Trophoblast cell (in vitro differentiated cells and primary cell): ENCODE data around the gene DDIT3.

Source experiments
- DNase-seq, 2 donors: peaks; one replicate each; pipeline ENCODE4 v3.0.0-alpha.2; 2016
- H2AFZ ChIP-seq: 2 replicates; pipeline ENCODE4 v1.6.1; 2013; ENCODE audit warnings: low read length, moderate library complexity, mild to moderate bottlenecking; ENCODE audit not compliant: insufficient read depth, poor library complexity
- H2AK5ac ChIP-seq: 2 replicates; pipeline ENCODE4 v1.6.1; 2013; ENCODE audit warnings: mild to moderate bottlenecking, low read length
- H2BK120ac ChIP-seq: 2 replicates; pipeline ENCODE4 v1.6.1; 2013; ENCODE audit warnings: low read length, mild to moderate bottlenecking, moderate library complexity; ENCODE audit not compliant: insufficient read depth, poor library complexity
- H2BK12ac ChIP-seq: 2 replicates; pipeline ENCODE4 v1.6.1; 2013; ENCODE audit warnings: mild to moderate bottlenecking, low read length, moderate library complexity
- H2BK5ac ChIP-seq: 2 replicates; pipeline ENCODE4 v1.6.1; 2013; ENCODE audit warnings: low read length, low read depth, moderate library complexity, mild to moderate bottlenecking; ENCODE audit not compliant: poor library complexity
- H3K14ac ChIP-seq: 2 replicates; pipeline ENCODE4 v1.6.1; 2013; ENCODE audit warnings: mild to moderate bottlenecking, low read length
- H3K18ac ChIP-seq: 2 replicates; pipeline ENCODE4 v1.6.1; 2013; ENCODE audit warnings: mild to moderate bottlenecking, low read length
- H3K23ac ChIP-seq: 2 replicates; pipeline ENCODE4 v1.6.1; 2013; ENCODE audit warnings: low read length
- H3K27ac ChIP-seq: 2 replicates; pipeline ENCODE4 v1.5.1; 2013; ENCODE audit warnings: low read depth, mild to moderate bottlenecking, inconsistent platforms, low read length, moderate library complexity
- H3K27me3 ChIP-seq: 2 replicates; pipeline ENCODE4 v1.6.1; 2013; ENCODE audit warnings: inconsistent platforms, mild to moderate bottlenecking, low read length, moderate library complexity; ENCODE audit not compliant: insufficient read depth
- H3K36me3 ChIP-seq, 2 experiments: 1 replicate in 1 of 2; 2 replicates in 1 of 2; pipeline ENCODE4 v1.6.1; 2013; ENCODE audit warnings: low read length in 2 of 2, mild to moderate bottlenecking in 2 of 2, moderate library complexity in 1 of 2; ENCODE audit not compliant: insufficient read depth in 2 of 2, control insufficient read depth in 1 of 2
- H3K4ac ChIP-seq: 2 replicates; pipeline ENCODE4 v1.6.1; 2013; ENCODE audit warnings: low read depth, mild to moderate bottlenecking, low read length, moderate library complexity
- H3K4me1 ChIP-seq, 2 experiments: 1 replicate in 1 of 2; 2 replicates in 1 of 2; pipeline ENCODE4 v1.6.1; 2013; ENCODE audit warnings: low read length in 2 of 2, mild to moderate bottlenecking in 2 of 2, moderate library complexity in 1 of 2; ENCODE audit not compliant: insufficient read depth in 2 of 2, control insufficient read depth in 1 of 2
- H3K4me2 ChIP-seq: 2 replicates; pipeline ENCODE4 v1.6.1; 2013; ENCODE audit warnings: inconsistent platforms, mild to moderate bottlenecking, low read length, moderate library complexity
- H3K4me3 ChIP-seq: 2 replicates; pipeline ENCODE4 v1.5.1; 2013; ENCODE audit warnings: mild to moderate bottlenecking, low read depth, low read length, inconsistent platforms
- H3K79me1 ChIP-seq: one replicate; pipeline ENCODE4 v1.6.1; 2013; ENCODE audit warnings: low read length
- H3K79me2 ChIP-seq: 2 replicates; pipeline ENCODE4 v1.6.1; 2013; ENCODE audit warnings: low read length, mild to moderate bottlenecking; ENCODE audit not compliant: control insufficient read depth, insufficient read depth, poor library complexity
- H3K9ac ChIP-seq: 2 replicates; pipeline ENCODE4 v1.6.1; 2013; ENCODE audit warnings: mild to moderate bottlenecking, low read length
- H3K9me3 ChIP-seq: 2 replicates; pipeline ENCODE4 v1.6.1; 2013; ENCODE audit warnings: low read depth, mild to moderate bottlenecking, control low read depth, inconsistent platforms, low read length; ENCODE audit not compliant: insufficient read depth
- H4K12ac ChIP-seq: 2 replicates; pipeline ENCODE4 v1.6.1; 2013; ENCODE audit warnings: low read depth, mild to moderate bottlenecking, low read length, moderate library complexity
- H4K8ac ChIP-seq: 2 replicates; pipeline ENCODE4 v1.6.1; 2013; ENCODE audit warnings: low read depth, mild to moderate bottlenecking, low read length, moderate library complexity
- H4K91ac ChIP-seq: one replicate; pipeline ENCODE4 v1.6.1; 2013; ENCODE audit warnings: low read depth, mild to moderate bottlenecking, low read length, moderate library complexity
- WGBS: extraction: QIAGEN DNeasy Blood & Tissue Kit; methylation state at CpG from one replicate; pipeline ENCODE4 v1.1.7; 2013; ENCODE audit warnings: missing lambda C conversion rate; ENCODE audit not compliant: insufficient read length, insufficient coverage; ENCODE audit errors: extremely low coverage; 5-methylcytosine and 5-hydroxymethylcytosine counted together

Gene DDIT3

DNA sequence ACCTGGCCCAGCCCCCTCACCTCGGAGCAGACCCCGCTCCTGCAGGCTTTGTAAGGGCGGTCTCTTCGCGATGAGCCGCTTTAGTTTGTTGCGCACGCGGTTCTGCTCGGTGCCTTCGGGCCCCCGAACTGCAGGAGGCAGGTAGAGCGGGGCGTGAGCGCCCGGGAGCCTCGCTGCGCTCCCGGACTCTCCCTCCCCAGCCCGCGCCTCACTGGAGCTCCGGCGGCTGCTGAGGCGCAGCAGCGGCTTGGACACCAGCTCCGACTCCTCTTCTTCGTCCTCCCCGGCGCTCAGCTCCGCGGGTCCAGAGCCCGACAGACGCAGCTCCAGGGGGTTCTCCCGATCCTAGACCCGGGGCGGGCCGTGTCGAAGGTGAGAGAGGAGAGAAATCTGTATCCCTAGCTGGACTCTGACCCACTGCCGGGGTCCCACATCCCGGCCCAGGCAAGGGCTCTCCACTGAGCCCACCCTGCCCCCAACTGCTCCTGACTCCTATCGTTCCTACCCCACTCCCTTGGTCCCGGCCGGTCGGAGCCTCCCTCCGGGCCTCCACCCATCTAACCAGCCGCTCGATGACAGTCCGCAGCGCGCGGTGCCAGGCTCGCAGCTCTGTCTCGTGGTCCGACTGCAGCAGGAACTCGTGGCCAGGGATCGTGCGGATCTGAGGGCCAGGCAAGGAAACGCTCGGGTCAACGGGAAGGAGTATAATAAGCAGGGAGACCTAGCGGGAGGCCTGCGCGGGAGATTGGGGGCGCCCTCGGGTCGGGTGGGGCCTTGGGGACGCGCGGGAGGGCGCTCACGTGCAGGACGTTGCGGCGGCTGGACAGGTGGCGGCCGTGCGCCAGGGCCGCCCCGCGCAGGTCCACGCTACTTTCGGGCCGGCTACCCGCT is 44.8 kb downstream of the DDIT3 start:
- no peaks in the 10 kb centered on the region for H3K79me2 ChIP-seq
- H4K12ac ChIP-seq, result no peak overlapping the region
- H3K27me3 ChIP-seq, result peaks cover 34% of the 10 kb centered on the region
- no peaks in the 10 kb centered on the region for H3K36me3 ChIP-seq
- no peak overlapping the region for H3K14ac ChIP-seq
- H4K8ac ChIP-seq, result no peak overlapping the region
- peak overlapping the region; percentile 46 for H3K4me2 ChIP-seq
- H3K79me1 ChIP-seq, result no peaks in the 10 kb centered on the region
- H3K9ac ChIP-seq, result no peak overlapping the region
- no peak overlapping the region for H3K18ac ChIP-seq
- no peak overlapping the region for H3K4me3 ChIP-seq
- no peak overlapping the region for H3K4ac ChIP-seq
- no peak overlapping the region for H3K27ac ChIP-seq
- DNase-seq, result no peak
- no peak overlapping the region for H2BK5ac ChIP-seq
- no peak overlapping the region for H2BK12ac ChIP-seq
- no peak overlapping the region for H4K91ac ChIP-seq
- no peak overlapping the region for H2BK120ac ChIP-seq
- peaks cover 7 to 11% of the 10 kb centered on the region in 2 experiments for H3K4me1 ChIP-seq
- no peak overlapping the region for H2AK5ac ChIP-seq
- no peak overlapping the region for H2AFZ ChIP-seq
- no CpG with 5 or more reads among the region's 84 CpGs for WGBS
- H3K9me3 ChIP-seq, result no peaks in the 10 kb centered on the region
- H3K23ac ChIP-seq, result no peak overlapping the region

- H2BK5ac ChIP-seq, result no peak overlapping the region
- no peaks in the 10 kb centered on the region for H3K36me3 ChIP-seq
- H3K27ac ChIP-seq, result no peak overlapping the region
- WGBS, result no CpG with 5 or more reads among the region's 7 CpGs
- H3K4me2 ChIP-seq, result peak overlapping the region; percentile 46
- H3K4me3 ChIP-seq, result no peak overlapping the region
- H2AFZ ChIP-seq, result no peak overlapping the region
- no peak overlapping the region for H3K9ac ChIP-seq
- H2AK5ac ChIP-seq, result no peak overlapping the region
- peaks cover 7 to 11% of the 10 kb centered on the region in 2 experiments for H3K4me1 ChIP-seq
- no peak for DNase-seq
- H3K79me1 ChIP-seq, result no peaks in the 10 kb centered on the region
- H4K12ac ChIP-seq, result no peak overlapping the region
- no peak overlapping the region for H3K23ac ChIP-seq
- H2BK12ac ChIP-seq, result no peak overlapping the region
- H3K18ac ChIP-seq, result no peak overlapping the region
- no peak overlapping the region for H3K14ac ChIP-seq
- H3K79me2 ChIP-seq, result no peaks in the 10 kb centered on the region
- peaks cover 34% of the 10 kb centered on the region for H3K27me3 ChIP-seq
- H3K4ac ChIP-seq, result no peak overlapping the region
- H4K8ac ChIP-seq, result no peak overlapping the region
- no peaks in the 10 kb centered on the region for H3K9me3 ChIP-seq
- H4K91ac ChIP-seq, result no peak overlapping the region
- H2BK120ac ChIP-seq, result no peak overlapping the region
These were observed 45.5 kb downstream of the DDIT3 start for GRCh38 chr12:57474862-57475261.

DNA sequence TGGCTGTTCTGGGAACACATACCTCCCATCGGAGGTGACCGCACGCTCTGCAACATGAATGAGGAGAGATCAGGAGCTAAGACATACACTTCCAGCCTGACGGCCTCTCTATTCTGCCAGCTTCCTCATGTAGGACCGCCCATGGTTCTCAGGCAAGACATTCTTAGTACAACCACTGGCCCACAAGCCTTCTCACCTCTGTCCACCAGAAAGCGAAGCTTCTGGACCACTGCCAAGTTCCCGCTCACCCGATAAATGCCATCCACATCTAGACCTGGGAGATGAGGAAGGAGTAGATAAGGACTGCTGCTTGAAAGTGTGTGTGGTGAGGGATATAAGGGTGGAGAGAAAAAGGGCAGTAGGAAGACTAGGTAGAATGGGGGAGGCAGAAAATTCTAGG is 45.9 kb downstream of the DDIT3 start:
- no peak overlapping the region for H4K8ac ChIP-seq
- no CpG with 5 or more reads among the region's 8 CpGs for WGBS
- no peak overlapping the region for H4K12ac ChIP-seq
- no peak overlapping the region for H2BK12ac ChIP-seq
- no peaks in the 10 kb centered on the region for H3K79me1 ChIP-seq
- H3K9ac ChIP-seq, result no peak overlapping the region
- H3K4me2 ChIP-seq, result no peak overlapping the region
- H2AFZ ChIP-seq, result no peak overlapping the region
- no peak overlapping the region for H3K23ac ChIP-seq
- H2BK5ac ChIP-seq, result no peak overlapping the region
- no peak overlapping the region for H3K18ac ChIP-seq
- H3K27me3 ChIP-seq, result peaks cover 34% of the 10 kb centered on the region
- H3K4ac ChIP-seq, result no peak overlapping the region
- H3K4me3 ChIP-seq, result no peak overlapping the region
- no peak overlapping the region for H3K14ac ChIP-seq
- no peak overlapping the region for H4K91ac ChIP-seq
- no peaks in the 10 kb centered on the region for H3K9me3 ChIP-seq
- H3K79me2 ChIP-seq, result no peaks in the 10 kb centered on the region
- H3K4me1 ChIP-seq, result peaks cover 7 to 11% of the 10 kb centered on the region in 2 experiments
- H2AK5ac ChIP-seq, result no peak overlapping the region
- H3K36me3 ChIP-seq, result no peaks in the 10 kb centered on the region
- H2BK120ac ChIP-seq, result no peak overlapping the region
- no peak for DNase-seq
- no peak overlapping the region for H3K27ac ChIP-seq

- Histone ChIP-seq H2BK120ac (no peak overlapping the region), H3K14ac (no peak overlapping the region), H4K8ac (no peak overlapping the region), H2AK5ac (no peak overlapping the region), H4K91ac (no peak overlapping the region), H2AFZ (no peak overlapping the region), H3K27ac (no peak overlapping the region), H3K79me2 (no peaks in the 10 kb centered on the region), H4K12ac (no peak overlapping the region), H3K27me3 (peaks cover 34% of the 10 kb centered on the region), H2BK12ac (no peak overlapping the region), H3K9ac (no peak overlapping the region), H3K4me1 (peaks cover 7 to 11% of the 10 kb centered on the region in 2 experiments), H2BK5ac (no peak overlapping the region), H3K4ac (no peak overlapping the region), H3K4me2 (no peak overlapping the region), H3K23ac (no peak overlapping the region), H3K18ac (no peak overlapping the region), H3K9me3 (no peaks in the 10 kb centered on the region), H3K79me1 (no peaks in the 10 kb centered on the region), H3K36me3 (no peaks in the 10 kb centered on the region), H3K4me3 (no peak overlapping the region)
- DNase-seq, result no peak
- WGBS, result no CpG with 5 or more reads among the region's 5 CpGs
These were observed 46.4 kb downstream of the DDIT3 start for GRCh38 chr12:57473886-57474285.
